Fibroblast of villous mesenchyme (primary cell): ENCODE measurements around the gene SEPTIN14. TPM values are rescaled to one million over a fixed set of nuclear protein-coding genes. Genes with fewer than 3 reads are reported as not detected.
"Not testable (repeated sequence)": the region's sequence is repeated elsewhere in the genome, so short reads cannot be mapped to it uniquely, and the experiment has no call there.

ENCODE experiments used
- DNase-seq: peaks from one replicate; pipeline ENCODE4 v3.0.0-alpha.2; 2010; ENCODE audit warnings: low read depth
- H3K4me3 ChIP-seq: 2 replicates; pipeline ENCODE4 v1.5.1; 2011; ENCODE audit warnings: low read depth, mild to moderate bottlenecking, low read length
- CTCF ChIP-seq: IDR thresholded peaks from 2 replicates; pipeline ENCODE4 v1.5.1; 2012; ENCODE audit warnings: low read depth, mild to moderate bottlenecking, low read length; ENCODE audit not compliant: insufficient read depth
- total RNA-seq: library from RNA; depleted of rRNA; stranded (reverse); fragments of >200 nt; gene quantifications from 2 replicates; pipeline ENCODE4 v1.2.3, GENCODE V29; 2012

The SEPTIN14 gene
- total RNA-seq, 1 donor = not detected

DNA sequence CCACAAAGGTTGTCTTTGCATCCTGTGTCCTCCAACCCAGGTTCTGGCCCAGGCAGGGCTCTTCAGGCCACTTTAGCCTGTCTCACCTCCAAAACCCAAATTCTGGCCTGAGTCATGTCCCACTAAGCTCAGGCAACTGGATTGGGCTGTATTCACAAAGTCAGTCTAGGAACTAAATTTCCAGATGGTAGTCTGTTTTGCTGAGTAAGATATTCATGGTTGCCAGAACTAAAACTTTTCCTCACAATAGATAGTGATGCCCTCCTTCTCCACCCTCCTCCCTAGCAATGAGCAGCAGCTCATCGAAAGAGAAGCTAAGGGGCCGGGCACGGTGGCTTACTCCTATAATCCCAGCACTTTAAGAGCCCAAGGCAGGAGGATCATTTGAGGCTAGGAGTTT, 21.8 kb upstream of the SEPTIN14 start:
- TF ChIP-seq CTCF = no peak
- H3K4me3 ChIP-seq = no peak overlapping the region
- DNase-seq = no peak

GRCh38 chr7:55878691-55879090, 16.1 kb upstream of the SEPTIN14 start:
- peak; percentile 34 for DNase-seq
- no peak overlapping the region for H3K4me3 ChIP-seq
- TF ChIP-seq CTCF = no peak

DNA sequence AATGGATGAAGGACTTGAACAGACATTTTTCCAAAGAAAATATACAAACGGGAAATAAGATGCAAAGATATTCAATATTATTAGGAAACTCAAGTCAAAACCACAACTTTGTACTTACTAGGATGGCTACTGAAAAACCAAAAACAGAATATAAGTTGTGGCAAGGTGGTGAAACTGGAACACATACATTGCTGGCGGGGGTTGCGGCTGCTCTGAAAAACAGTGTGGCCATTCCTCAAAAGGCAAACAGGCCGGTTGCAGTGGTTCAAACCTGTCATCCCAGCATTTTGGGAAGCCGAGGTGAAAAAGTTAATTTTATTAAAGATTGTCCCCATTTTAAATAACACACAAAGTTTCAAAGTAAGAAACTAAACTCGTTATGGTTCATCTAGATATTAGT, 14.8 kb upstream of the SEPTIN14 start:
- TF ChIP-seq CTCF = no peak
- H3K4me3 ChIP-seq = no peak overlapping the region
- no peak for DNase-seq

- no peak overlapping the region for H3K4me3 ChIP-seq
- TF ChIP-seq CTCF = no peak
- no peak for DNase-seq
These were observed 11.2 kb upstream of the SEPTIN14 start for GRCh38 chr7:55873765-55874164.

DNA sequence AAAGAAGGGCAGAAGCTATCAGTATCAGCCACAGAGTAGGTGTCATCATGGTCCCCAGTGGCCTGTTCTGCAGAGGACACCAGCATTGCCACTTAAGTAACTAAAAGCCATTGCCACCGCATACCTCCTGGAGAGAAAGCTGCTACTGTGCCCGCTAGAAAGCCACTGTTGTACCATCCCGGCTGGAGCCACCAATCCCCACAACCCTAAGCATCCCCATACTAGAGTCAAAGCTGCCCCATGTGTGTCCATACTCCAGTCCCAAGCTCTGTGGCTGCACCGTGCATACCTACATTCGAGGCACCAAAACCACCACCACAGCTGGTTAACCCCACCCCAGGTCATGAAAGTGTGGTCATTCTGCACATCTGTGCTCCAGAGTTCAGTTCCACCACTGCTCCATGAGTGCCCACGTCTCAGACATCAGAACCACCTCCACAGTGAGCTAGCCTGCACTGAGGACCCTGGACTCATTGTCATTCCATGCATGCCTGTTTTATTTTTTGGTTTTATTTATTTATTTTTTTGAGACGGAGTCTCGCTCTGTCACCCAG, 9.5 kb upstream of the SEPTIN14 start:
- no peak for TF ChIP-seq CTCF
- no peak overlapping the region for H3K4me3 ChIP-seq
- no peak for DNase-seq

DNA sequence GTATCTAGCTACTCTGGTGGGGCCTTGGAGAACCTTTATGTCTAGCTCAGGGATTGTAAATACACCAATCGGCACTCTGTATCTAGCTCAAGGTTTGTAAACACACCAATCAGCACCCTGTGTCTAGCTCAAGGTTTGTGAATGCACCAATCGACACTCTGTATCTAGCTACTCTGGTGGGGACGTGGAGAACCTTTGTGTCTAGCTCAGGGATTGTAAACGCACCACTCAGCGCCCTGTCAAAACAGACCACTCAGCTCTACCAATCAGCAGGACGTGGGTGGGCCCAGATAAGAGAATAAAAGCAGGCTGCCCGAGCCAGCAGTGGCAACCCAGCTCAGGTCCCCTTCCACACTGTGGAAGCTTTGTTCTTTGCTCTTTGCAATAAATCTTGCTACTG, 6.4 kb upstream of the SEPTIN14 start:
- not testable (repeated sequence) for H3K4me3 ChIP-seq

DNA sequence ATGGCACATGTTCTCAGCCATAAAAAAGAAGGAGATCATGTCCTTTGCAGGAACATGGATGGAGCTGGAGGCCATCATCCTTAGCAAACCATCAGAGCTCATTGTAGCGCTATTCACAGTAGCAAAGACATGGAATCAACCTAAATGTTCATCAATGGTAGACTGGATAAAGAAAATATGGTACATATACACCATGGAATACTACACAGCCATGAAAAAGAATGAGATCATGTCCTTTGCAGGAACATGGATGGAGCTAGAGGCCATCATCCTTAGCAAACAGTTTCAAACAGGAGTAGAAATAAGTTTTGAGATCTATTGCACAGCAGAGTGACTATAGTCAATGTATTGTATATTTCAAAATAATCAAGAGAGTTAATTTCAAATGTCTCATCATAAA, 17.4 kb downstream of the SEPTIN14 start:
- H3K4me3 ChIP-seq, DNase-seq: not testable (repeated sequence)

More for the DNA sequence above, 6.4 kb upstream of the SEPTIN14 start:
- not testable (repeated sequence) for DNase-seq

DNA sequence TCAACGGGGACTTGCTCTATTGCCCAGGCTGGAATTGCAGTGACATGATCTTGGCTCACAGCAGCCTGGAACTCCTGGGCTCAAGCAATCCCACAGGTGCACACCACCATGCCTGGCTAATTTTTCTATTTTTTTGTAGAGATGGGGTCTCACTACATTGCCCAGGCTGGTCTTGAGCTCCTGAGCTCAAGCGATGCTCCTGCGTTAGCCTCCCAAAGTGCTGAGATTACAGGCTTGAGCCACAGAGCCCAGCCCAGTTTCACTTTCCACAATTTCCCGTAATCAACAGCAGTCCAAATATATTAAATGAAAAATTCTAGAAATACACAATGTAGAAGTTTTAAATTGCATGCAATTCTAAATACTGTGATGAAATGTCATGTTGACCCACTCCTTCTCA, 24.0 kb downstream of the SEPTIN14 start:
- TF ChIP-seq CTCF = no peak
- H3K4me3 ChIP-seq = no peak overlapping the region
- no peak for DNase-seq
